CD4-positive, alpha-beta T cell treated with Interleukin-15 for 1 hour (primary cell): ENCODE data around the gene CHST14.

ENCODE experiments used
- DNase-seq: peaks from one replicate; pipeline ENCODE4 v3.0.0-alpha.2; 2020

Gene CHST14

GRCh38 chr15:40470423-40471104, at the start of gene CHST14:
Gene CHST14 (plus strand): TSS chr15:40470984. CDS start chr15:40471214, 230 bp downstream.
- peak; percentile 61 for DNase-seq

- DNase-seq: peak; percentile 74
Measured at GRCh38 chr15:40421246-40422157, 49.3 kb upstream of the CHST14 start.

- no peak for DNase-seq
Measured at GRCh38 chr15:40424483-40425115, 46.2 kb upstream of the CHST14 start.

- no peak for DNase-seq
Measured at GRCh38 chr15:40425681-40426080, 45.1 kb upstream of the CHST14 start.

GRCh38 chr15:40427188-40427587, 43.6 kb upstream of the CHST14 start:
- no peak for DNase-seq

- no peak for DNase-seq
Measured at GRCh38 chr15:40428185-40428584, 42.6 kb upstream of the CHST14 start.

- DNase-seq: no peak
Measured at GRCh38 chr15:40429068-40429710, 41.6 kb upstream of the CHST14 start.

GRCh38 chr15:40430271-40430805, 40.4 kb upstream of the CHST14 start:
- no peak for DNase-seq

- no peak for DNase-seq
Measured at GRCh38 chr15:40435023-40435709, 35.6 kb upstream of the CHST14 start.

- no peak for DNase-seq
Measured at GRCh38 chr15:40435710-40436089, 35.1 kb upstream of the CHST14 start.

GRCh38 chr15:40436116-40436891, 34.5 kb upstream of the CHST14 start:
- no peak for DNase-seq

GRCh38 chr15:40436892-40437751, 33.7 kb upstream of the CHST14 start:
- no peak for DNase-seq

GRCh38 chr15:40437752-40438687, 32.8 kb upstream of the CHST14 start:
- DNase-seq: no peak

GRCh38 chr15:40438712-40439111, 32.1 kb upstream of the CHST14 start:
- DNase-seq: no peak

- DNase-seq: no peak
Measured at GRCh38 chr15:40439461-40439959, 31.3 kb upstream of the CHST14 start.

GRCh38 chr15:40439960-40440742, 30.6 kb upstream of the CHST14 start:
- no peak for DNase-seq

- peak; percentile 95 for DNase-seq
Measured at GRCh38 chr15:40440743-40441564, 29.8 kb upstream of the CHST14 start, which contains the start of gene BAHD1. Gene BAHD1 (plus strand): TSS chr15:40440953. CDS start chr15:40458465, 17,512 bp downstream.
